22Rv1 (cell line): ENCODE data around the gene BCAS4.
"Not testable (repeated sequence)": the region's sequence is repeated elsewhere in the genome, so short reads cannot be mapped to it uniquely, and the experiment has no call there.

Experiments
- H3K27ac ChIP-seq: fragments of 450-650 bp; 2 replicates; pipeline ENCODE4 v1.5.1; 2017
- ZFX ChIP-seq: fragments of 450-650 bp; IDR thresholded peaks from 2 replicates; pipeline ENCODE4 v1.6.1; 2017; ENCODE audit warnings: antibody characterized with exemption, borderline replicate concordance
- TF ChIP-seq, protein P1 (sequence below): fragments of 450-650 bp; IDR thresholded peaks from 2 replicates; pipeline ENCODE4 v1.5.1; 2017; ENCODE audit warnings: mild to moderate bottlenecking

Gene BCAS4

DNA sequence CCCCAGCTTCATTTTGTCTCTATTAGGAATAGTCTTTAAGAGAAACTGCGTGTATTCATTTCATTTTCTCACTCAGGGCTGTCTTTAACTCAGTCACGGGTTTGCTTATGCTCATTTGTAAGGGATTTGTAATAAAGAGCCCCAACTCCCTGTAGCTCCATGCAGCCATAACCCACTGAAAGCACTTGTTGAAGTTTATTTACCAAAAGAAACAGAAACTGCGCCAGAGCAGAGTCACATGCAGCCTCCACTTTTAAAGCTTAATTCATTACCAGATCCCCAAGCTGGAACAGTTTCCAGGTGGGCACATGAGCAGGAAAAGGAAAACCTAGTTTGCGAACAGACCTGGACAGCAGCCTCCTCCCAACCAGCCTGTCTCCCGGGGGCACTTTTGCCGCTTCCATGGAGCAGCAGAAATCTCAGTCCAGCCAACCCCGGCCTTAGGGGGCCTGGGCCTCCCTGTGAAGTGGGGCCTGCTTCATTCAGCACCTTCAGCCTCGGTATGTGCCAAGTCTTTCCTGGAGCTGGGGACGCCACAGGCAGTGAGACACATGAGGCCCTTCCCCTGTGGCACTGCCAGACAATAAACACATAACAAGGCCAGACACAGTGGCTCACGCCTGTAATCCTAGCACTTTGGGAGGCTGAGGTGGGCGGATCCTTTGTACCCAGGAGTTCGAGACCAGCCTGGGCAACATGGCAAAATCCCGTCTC, 4.5 kb downstream of the BCAS4 start:
- TF ChIP-seq, protein P1, sequence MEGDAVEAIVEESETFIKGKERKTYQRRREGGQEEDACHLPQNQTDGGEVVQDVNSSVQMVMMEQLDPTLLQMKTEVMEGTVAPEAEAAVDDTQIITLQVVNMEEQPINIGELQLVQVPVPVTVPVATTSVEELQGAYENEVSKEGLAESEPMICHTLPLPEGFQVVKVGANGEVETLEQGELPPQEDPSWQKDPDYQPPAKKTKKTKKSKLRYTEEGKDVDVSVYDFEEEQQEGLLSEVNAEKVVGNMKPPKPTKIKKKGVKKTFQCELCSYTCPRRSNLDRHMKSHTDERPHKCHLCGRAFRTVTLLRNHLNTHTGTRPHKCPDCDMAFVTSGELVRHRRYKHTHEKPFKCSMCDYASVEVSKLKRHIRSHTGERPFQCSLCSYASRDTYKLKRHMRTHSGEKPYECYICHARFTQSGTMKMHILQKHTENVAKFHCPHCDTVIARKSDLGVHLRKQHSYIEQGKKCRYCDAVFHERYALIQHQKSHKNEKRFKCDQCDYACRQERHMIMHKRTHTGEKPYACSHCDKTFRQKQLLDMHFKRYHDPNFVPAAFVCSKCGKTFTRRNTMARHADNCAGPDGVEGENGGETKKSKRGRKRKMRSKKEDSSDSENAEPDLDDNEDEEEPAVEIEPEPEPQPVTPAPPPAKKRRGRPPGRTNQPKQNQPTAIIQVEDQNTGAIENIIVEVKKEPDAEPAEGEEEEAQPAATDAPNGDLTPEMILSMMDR, result no peak
- TF ChIP-seq ZFX, result no peak
- H3K27ac ChIP-seq, result no peak overlapping the region

DNA sequence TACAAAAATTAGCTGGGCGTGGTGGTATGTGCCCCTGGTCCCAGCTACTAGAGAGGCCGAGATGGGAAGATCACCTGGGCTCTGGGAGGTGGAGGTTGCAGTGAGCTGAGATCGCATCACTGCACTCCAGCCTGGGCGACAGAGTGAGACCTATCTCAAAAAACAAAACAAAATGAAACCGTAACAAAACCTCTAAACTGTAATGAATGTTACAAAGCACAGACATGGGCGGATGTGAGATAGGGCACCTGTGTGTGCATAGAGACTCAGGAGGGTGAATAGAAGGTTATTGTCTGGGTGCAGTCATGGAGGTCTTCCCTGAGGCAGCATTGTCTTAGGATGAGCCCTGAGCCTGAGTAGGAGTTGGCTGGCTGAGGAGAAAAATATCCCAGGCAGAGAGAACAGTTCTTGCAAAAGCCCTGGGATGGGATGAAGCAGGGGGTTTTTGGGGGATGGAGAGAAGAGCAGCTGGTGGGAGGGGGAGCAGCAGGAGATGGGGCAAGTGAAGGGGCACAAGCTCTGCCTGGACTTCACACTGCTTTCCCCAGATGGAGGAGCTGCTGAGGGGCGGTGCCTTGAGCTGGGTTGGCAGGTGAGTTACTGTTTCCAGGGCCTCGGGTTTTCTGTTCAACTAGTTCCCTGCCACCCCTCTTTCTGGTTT, 5.2 kb downstream of the BCAS4 start:
- TF ChIP-seq, protein P1, result no peak
- no peak for TF ChIP-seq ZFX
- no peak overlapping the region for H3K27ac ChIP-seq

DNA sequence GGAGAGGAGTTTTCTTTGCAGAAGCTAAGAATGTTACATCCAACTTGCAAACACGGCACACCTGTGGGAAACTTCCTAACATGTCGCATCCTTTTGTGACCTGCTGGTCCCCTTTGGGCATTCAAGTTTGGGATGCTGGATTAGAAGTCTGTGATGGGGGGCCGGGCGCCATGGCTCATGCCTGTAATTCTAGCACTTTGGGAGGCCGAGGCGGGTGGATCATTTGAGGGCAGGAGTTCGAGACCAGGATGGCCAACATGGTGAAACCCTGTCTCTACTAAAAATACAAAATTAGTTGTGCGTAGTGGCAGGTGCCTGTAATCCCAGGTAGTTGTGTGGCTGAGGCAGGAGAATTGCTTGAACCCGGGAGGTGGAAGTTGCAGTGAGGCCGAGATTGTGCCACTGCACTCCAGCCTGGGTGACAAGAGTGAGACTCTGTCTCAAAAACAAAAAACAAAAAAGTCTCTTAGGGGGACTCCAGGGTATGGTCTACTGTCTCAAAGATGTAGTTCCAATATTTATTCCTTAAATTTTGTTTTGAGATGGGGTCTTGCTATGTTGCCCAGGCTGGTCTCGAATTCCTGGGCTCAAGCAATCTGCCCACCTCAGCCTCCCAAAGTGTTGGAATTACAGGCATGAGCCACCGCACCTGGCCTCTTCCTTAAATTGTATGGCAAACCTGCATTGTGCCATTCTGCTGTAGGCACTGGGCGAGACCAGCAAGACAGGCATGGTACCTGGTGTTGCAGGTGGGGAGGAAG, 6.3 kb downstream of the BCAS4 start:
- not testable (repeated sequence) for H3K27ac ChIP-seq

DNA sequence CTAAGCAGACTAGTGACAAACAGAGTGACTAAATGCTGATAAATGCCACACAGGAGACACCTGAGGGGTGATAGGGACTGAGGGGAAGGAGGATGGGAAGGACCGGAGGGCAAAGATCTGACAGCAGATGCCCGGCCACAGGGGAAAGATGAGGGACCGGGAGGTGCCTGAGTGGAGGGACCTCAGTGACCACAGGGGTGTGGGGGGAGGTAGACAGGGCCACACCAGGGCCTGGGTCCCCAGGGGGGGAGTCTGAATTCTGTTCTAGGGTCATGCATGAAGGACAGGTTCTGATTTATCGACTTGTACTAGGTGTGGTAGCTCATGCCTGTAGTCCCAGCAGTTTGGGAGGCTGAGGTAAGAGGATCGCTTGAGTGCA, 6.9 kb downstream of the BCAS4 start:
- no peak overlapping the region for H3K27ac ChIP-seq
- TF ChIP-seq, protein P1, result no peak
- TF ChIP-seq ZFX, result no peak

DNA sequence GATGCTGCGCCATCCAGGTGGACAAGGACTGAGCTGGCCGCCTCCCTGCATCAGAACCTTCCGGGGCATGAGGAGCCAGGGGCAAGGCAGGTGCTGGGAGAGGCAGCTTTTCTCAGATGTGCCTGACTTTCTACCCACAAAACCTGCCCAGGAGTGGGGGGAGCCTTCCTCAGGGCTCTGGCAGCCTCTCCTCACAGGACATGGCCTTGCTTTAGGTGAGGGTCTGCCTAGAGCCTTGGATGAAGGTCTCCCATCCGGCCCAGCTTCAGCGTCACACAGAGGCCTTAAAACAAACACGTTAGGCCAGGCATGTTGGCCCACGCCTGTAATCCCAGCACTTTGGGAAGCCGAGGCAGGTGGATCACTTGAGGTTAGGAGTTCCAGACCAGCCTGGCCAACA, 7.4 kb downstream of the BCAS4 start:
- no peak overlapping the region for H3K27ac ChIP-seq
- TF ChIP-seq, protein P1, result no peak
- no peak for TF ChIP-seq ZFX

DNA sequence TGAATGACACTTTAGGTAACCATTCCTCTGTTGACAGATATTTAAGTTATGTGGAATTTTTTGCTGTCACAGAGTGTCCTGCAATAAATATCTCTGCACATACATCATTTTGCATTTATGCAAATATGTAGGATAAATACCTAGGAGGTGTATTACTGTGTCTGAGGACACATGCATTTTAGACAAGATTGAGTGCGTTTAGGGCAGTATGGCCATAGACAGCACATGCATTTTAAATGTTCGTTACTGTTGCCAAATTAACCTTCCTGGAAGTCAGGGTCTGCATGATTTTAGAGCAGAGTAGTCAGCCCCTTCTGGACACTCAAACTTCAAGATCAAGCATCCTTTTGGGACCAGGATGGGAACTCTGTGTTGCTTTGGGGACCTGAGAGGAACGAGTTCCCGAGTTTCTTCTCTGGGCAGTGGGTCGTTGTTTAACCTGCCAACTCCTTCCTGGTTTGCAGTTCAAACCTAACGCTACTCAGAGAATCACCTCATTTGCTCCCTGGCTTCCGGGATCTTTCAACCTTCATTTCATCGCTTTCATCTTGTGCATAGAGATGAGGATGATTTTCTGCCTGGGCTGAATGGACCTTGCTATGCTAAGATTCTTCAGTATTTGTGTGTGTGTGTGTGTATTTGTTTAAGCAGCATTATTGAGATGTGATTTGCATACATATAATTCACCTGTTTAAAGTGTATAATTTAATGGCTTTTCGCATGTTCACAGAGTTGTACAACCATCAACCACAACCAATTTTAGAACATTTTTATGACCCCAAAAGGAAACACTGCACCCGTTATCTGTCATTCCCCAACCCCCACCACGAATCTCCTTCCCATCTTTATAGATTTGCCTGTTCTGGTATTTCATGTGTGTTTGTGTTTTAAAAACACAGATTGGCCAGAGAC, 9.8 kb downstream of the BCAS4 start:
- H3K27ac ChIP-seq, result no peak overlapping the region
- TF ChIP-seq, protein P1, result no peak
- TF ChIP-seq ZFX, result no peak

DNA sequence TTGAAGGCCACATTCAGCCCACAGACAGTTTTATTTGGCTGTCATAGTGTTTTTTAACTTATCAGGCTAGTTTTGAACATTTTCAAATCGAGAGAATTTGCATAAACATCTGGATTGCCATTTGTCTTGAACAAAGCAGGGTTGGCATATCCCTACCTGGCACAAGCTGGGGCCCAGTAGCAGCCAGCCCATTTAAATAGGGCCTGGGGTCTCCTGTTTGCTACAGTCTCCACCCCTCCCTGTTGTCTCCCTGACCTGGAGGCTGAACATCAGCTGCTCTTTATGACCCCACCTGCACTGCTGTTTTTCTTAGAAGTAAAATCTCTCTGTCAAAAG, 10.5 kb downstream of the BCAS4 start:
- TF ChIP-seq, protein P1, result no peak
- no peak for TF ChIP-seq ZFX

More for the DNA sequence above, 10.5 kb downstream of the BCAS4 start:
- H3K27ac ChIP-seq, result no peak overlapping the region
